Measurements from ENCODE around the gene PAPOLG. TPM values are rescaled to one million over a fixed set of nuclear protein-coding genes. Genes with fewer than 3 reads are reported as not detected.

PAPOLG gene
- total and polyA plus RNA-seq, 2 donors (not counting 3 experiments of a cell fraction or from before 2014, with no cell fraction given) = 4.2 to 14.9 TPM

- no peak overlapping the region for H3K27ac ChIP-seq (ENCODE audit: insufficient read depth, low read depth, low read length)
- CTCF ChIA-PET = interaction anchor here (1.7 kb wide), 1 partner anchor 28 kb away, joined by 6 read pairs; no protein-coding TSS in a partner anchor
These were observed 20.4 kb upstream of the PAPOLG start for GRCh38 chr2:60735496-60736250.

GRCh38 chr2:60738679-60739078, 17.4 kb upstream of the PAPOLG start:
- Histone ChIP-seq H3K27ac (ENCODE audit: insufficient read depth, low read depth, low read length) (no peak overlapping the region), H3K4me1 (ENCODE audit: control insufficient read depth, extremely low read depth, insufficient read depth, low read length) (peaks cover 3% of the 10 kb centered on the region), H3K9me3 (replicated peaks; ENCODE audit: control insufficient read depth, insufficient read depth, low read length) (no peaks in the 10 kb centered on the region), H3K4me3 (replicated peaks in 1 of 3; ENCODE audit: insufficient read depth in 1 of 3, low read depth in 1 of 3, low read length in 3 of 3) (no peak overlapping the region), H3K36me3 (ENCODE audit: control insufficient read depth in 2 of 2, extremely low read depth in 1 of 2, insufficient read depth in 2 of 2, low read length in 2 of 2) (no peaks in the 10 kb centered on the region), H2AFZ (ENCODE audit: low read depth, low read length) (no peak overlapping the region), H3K79me2 (ENCODE audit: control insufficient read depth, insufficient read depth, low read length) (no peaks in the 10 kb centered on the region), H3K27me3 (ENCODE audit: control insufficient read depth in 2 of 2, insufficient read depth in 2 of 2, low read length in 2 of 2) (peaks cover 11 to 16% of the 10 kb centered on the region in 2 experiments), H3K4me2 (ENCODE audit: insufficient read depth, low read length) (no peak overlapping the region), H4K20me1 (replicated peaks; ENCODE audit: control insufficient read depth, extremely low read depth, insufficient read depth, low read length) (no peaks in the 10 kb centered on the region), H3K9me1 (replicated peaks; ENCODE audit: control insufficient read depth, extremely low read depth, insufficient read depth, low read length) (no peaks in the 10 kb centered on the region), H3K9ac (replicated peaks; ENCODE audit: extremely low read depth, insufficient read depth, low read length) (no peak overlapping the region)
- BruUV-seq (replicated peaks) = no TSS peak
- intact Hi-C loops (cut with micrococcal nuclease) (no loop called here), dilution Hi-C loops (cut with MboI; ENCODE audit: extremely low pct_ligation_motif_present, low sequenced_read_pairs) (no loop called here)
- no peak for FAIRE-seq
- ChIA-PET POLR2A (no interaction called here), CTCF (interaction anchor here (1.5 kb wide), 1 partner anchor 11 kb away, joined by 4 read pairs; no protein-coding TSS in a partner anchor)
- TF ChIP-seq POLR2AphosphoS5 (IDR thresholded peaks at IDR 0.05; ENCODE audit: insufficient read depth, low read depth, low read length) = no peak
- no peak for TF ChIP-seq POLR2A (IDR thresholded peaks at IDR 0.05; ENCODE audit: low read depth, low read length)
- TF ChIP-seq MAX (IDR thresholded peaks at IDR 0.05; ENCODE audit: insufficient read depth, insufficient read length) = no peak
- no peak for TF ChIP-seq FOS (IDR thresholded peaks at IDR 0.05; ENCODE audit: borderline replicate concordance, insufficient read depth, low read length)
- no peak for TF ChIP-seq MYC (IDR thresholded peaks at IDR 0.05; ENCODE audit: low read depth, low read length)
- no peak for DNase-seq (ENCODE audit: low read depth, low spot score)

More at GRCh38 chr2:60735496-60736250, 20.4 kb upstream of the PAPOLG start:
- dilution Hi-C loops (cut with MboI; ENCODE audit: extremely low pct_ligation_motif_present, low sequenced_read_pairs) (no loop called here), intact Hi-C loops (cut with micrococcal nuclease) (no loop called here)
- Histone ChIP-seq H3K79me2 (ENCODE audit: control insufficient read depth, insufficient read depth, low read length) (no peaks in the 10 kb centered on the region), H3K27me3 (ENCODE audit: control insufficient read depth in 2 of 2, insufficient read depth in 2 of 2, low read length in 2 of 2) (peaks cover 11 to 16% of the 10 kb centered on the region in 2 experiments), H4K20me1 (replicated peaks; ENCODE audit: control insufficient read depth, extremely low read depth, insufficient read depth, low read length) (no peaks in the 10 kb centered on the region), H3K9me3 (replicated peaks; ENCODE audit: control insufficient read depth, insufficient read depth, low read length) (no peaks in the 10 kb centered on the region), H3K4me3 (replicated peaks in 1 of 3; ENCODE audit: insufficient read depth in 1 of 3, low read depth in 1 of 3, low read length in 3 of 3) (peak overlapping the region; percentile 9 to 58 (median 16)), H2AFZ (ENCODE audit: low read depth, low read length) (peak overlapping the region; percentile 76), H3K4me1 (ENCODE audit: control insufficient read depth, extremely low read depth, insufficient read depth, low read length) (peaks cover 3% of the 10 kb centered on the region), H3K36me3 (ENCODE audit: control insufficient read depth in 2 of 2, extremely low read depth in 1 of 2, insufficient read depth in 2 of 2, low read length in 2 of 2) (no peaks in the 10 kb centered on the region), H3K9ac (replicated peaks; ENCODE audit: extremely low read depth, insufficient read depth, low read length) (no peak overlapping the region), H3K4me2 (ENCODE audit: insufficient read depth, low read length) (peak overlapping the region; percentile 69), H3K9me1 (replicated peaks; ENCODE audit: control insufficient read depth, extremely low read depth, insufficient read depth, low read length) (no peaks in the 10 kb centered on the region)
- DNase-seq (ENCODE audit: low read depth, low spot score) = no peak
- BruUV-seq (replicated peaks) = no TSS peak
- POLR2A ChIA-PET = no interaction called here
- TF ChIP-seq FOS (IDR thresholded peaks at IDR 0.05; ENCODE audit: borderline replicate concordance, insufficient read depth, low read length) (no peak), EZH2 (IDR thresholded peaks at IDR 0.05; ENCODE audit: borderline replicate concordance, low read depth, low read length, severe bottlenecking) (peak; percentile 63), MAX (IDR thresholded peaks at IDR 0.05; ENCODE audit: insufficient read depth, insufficient read length) (no peak), MYC (IDR thresholded peaks at IDR 0.05; ENCODE audit: low read depth, low read length) (no peak)
- FAIRE-seq = no peak
